Measurements from ENCODE around the gene MTUS2. TPM values are rescaled to one million over a fixed set of nuclear protein-coding genes. Genes with fewer than 3 reads are reported as not detected.

The MTUS2 gene
- total RNA-seq, 1 experiment from 2014 or later = 0.35 TPM

DNA sequence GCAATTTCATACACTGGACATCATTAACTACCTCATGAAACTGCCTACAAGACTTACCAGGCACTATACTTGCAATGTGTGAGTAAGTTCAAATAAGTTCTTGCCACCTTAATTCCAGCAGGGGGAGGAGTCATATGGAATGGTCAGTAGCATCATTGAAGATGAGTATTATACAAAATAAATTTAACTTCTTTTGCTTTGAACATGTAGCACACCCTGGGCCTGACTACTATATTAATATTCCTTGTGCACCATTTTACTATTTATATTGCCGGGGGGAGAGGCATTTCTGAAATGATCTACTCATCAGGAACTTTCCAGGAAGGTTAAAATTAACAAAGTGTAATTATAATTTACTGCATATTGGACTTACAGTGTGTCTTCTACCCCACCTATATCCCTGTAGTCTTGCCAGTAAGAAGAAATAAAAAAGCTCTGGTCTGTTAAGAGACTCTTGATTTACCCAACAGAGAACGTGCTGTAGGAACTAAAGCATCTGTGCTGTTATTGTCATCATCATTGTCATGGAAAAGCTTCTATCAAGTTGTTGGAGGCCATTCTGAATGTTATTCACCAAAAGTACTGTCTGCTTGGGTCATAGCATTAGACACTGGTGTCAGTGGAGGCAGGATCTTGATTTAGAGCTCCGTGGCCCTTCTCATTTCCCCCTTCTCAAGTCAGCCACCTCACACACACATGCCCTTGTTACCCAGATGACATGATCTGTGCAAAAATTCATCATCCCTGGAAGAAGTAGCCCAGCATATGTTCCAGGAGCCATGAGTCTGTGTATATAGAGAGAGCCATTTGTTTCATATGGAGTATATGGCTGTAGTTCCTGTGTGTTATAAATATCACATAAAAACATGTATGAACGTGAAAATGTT is 147.1 kb downstream of the MTUS2 start:
- Histone ChIP-seq H4K91ac (ENCODE audit: insufficient read length, low read depth, low read length) (no peak overlapping the region), H2BK5ac (ENCODE audit: insufficient read length, low read length) (no peak overlapping the region), H3K4me2 (ENCODE audit: insufficient read depth, insufficient read length, low read length) (no peak overlapping the region), H3K4ac (ENCODE audit: low read depth, low read length) (no peak overlapping the region), H3K27me3 (ENCODE audit: insufficient read depth, low read length) (no peaks in the 10 kb centered on the region), H2BK20ac (ENCODE audit: low read depth, low read length, poor library complexity, severe bottlenecking) (no peak overlapping the region), H3K79me2 (ENCODE audit: insufficient read depth, low read length) (no peaks in the 10 kb centered on the region), H3K23ac (ENCODE audit: insufficient read length, low read depth, low read length) (no peak overlapping the region), H3K4me1 (ENCODE audit: insufficient read depth, low read length) (no peaks in the 10 kb centered on the region), H3K56ac (ENCODE audit: insufficient read length, low read depth, low read length) (no peak overlapping the region), H3K23me2 (ENCODE audit: insufficient read length, low read depth, low read length, poor library complexity, severe bottlenecking) (no peaks in the 10 kb centered on the region), H2AK5ac (ENCODE audit: insufficient read length, low read length) (no peak overlapping the region), H3K9me3 (ENCODE audit: control insufficient read depth, low read depth, low read length) (no peaks in the 10 kb centered on the region), H4K5ac (ENCODE audit: insufficient read length, low read depth, low read length) (no peak overlapping the region), H3K79me1 (ENCODE audit: insufficient read depth, low read depth, low read length, poor library complexity, severe bottlenecking) (no peaks in the 10 kb centered on the region), H2AFZ (ENCODE audit: low read length) (no peak overlapping the region), H2BK120ac (ENCODE audit: low read depth, low read length, poor library complexity, severe bottlenecking) (no peak overlapping the region), H3K14ac (ENCODE audit: insufficient read depth, low read length) (no peak overlapping the region), H4K20me1 (ENCODE audit: control insufficient read depth, insufficient read depth, insufficient read length) (no peaks in the 10 kb centered on the region), H2BK12ac (ENCODE audit: insufficient read length, low read depth, low read length) (no peak overlapping the region), H3T11ph (ENCODE audit: low read length) (no peak overlapping the region), H3K27ac (ENCODE audit: insufficient read length, low read depth, low read length) (no peak overlapping the region), H4K8ac (replicated peaks; ENCODE audit: insufficient read length, low read depth, low read length) (no peak overlapping the region), H3K9ac (ENCODE audit: extremely low read depth, insufficient read length, low read length) (no peak overlapping the region), H3K18ac (ENCODE audit: insufficient read length, low read depth, low read length) (no peak overlapping the region), H2BK15ac (ENCODE audit: low read depth, low read length) (no peak overlapping the region)
- no peaks in the 10 kb centered on the region for H3K4me1 Mint-ChIP-seq
- WGBS (ENCODE audit: extremely low coverage, insufficient read length, low lambda C conversion rate) = no CpG with 5 or more reads among the region's 4 CpGs
- no peaks in the 10 kb centered on the region for H3K9me3 Mint-ChIP-seq
- no peak overlapping the region for H3K27ac Mint-ChIP-seq
- TF ChIP-seq CTCF (conservative IDR thresholded peaks at IDR 0.05) = no peak
- DNase-seq = no peak
- H3K36me3 Mint-ChIP-seq (ENCODE audit: insufficient read depth in 1 of 3, low read depth in 3 of 3) = no peaks in the 10 kb centered on the region
- no peak overlapping the region for H3K4me3 Mint-ChIP-seq
- no peaks in the 10 kb centered on the region; the same call in 1 of the 2 replicates for H3K27me3 Mint-ChIP-seq (ENCODE audit: low read depth)

Measured in H9 (cell line).